ENCODE results near the gene LARP6. TPM values are rescaled to one million over a fixed set of nuclear protein-coding genes. Genes with fewer than 3 reads are reported as not detected.

The LARP6 gene
- total and polyA plus RNA-seq, 10 donors = 0.85 to 7.0 (median 2.1) TPM

DNA sequence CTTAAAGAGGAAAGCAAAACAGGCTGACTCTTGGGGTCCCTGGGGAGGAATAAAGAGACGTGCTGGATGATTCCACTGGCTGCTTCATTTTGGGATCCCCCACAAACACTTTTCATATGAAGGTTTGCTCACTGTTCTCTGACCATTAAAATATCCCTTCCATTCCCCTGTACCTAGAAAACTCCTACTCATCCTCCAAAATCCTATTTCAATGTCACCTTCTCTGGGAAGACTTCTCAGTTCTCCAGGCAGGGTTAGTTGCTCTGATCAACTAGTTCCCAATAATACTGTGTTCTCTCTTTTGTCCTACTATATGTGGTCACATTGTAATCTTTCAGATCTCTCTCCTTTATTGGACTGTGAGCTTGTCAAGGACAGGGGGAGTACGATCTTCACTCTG, 19.0 kb downstream of the LARP6 start:
- intact Hi-C loops (cut with DNase I; ENCODE audit: low total_unique reads) = no loop called here
- 74 to 87% (median 76%) methylated on average over 2 of the region's 2 CpGs for WGBS, 5 donors
- peaks cover 0 to 6% (median 0%) of the 10 kb centered on the region in 6 donors for H3K36me3 ChIP-seq
- no peak for DNase-seq
- H3K9me3 ChIP-seq = no peaks in the 10 kb centered on the region
- H3K27me3 ChIP-seq (replicated peaks in 1 of 7) = no peaks in the 10 kb centered on the region
- no peaks in the 10 kb centered on the region for H3K4me1 ChIP-seq
- TF ChIP-seq, protein P1, sequence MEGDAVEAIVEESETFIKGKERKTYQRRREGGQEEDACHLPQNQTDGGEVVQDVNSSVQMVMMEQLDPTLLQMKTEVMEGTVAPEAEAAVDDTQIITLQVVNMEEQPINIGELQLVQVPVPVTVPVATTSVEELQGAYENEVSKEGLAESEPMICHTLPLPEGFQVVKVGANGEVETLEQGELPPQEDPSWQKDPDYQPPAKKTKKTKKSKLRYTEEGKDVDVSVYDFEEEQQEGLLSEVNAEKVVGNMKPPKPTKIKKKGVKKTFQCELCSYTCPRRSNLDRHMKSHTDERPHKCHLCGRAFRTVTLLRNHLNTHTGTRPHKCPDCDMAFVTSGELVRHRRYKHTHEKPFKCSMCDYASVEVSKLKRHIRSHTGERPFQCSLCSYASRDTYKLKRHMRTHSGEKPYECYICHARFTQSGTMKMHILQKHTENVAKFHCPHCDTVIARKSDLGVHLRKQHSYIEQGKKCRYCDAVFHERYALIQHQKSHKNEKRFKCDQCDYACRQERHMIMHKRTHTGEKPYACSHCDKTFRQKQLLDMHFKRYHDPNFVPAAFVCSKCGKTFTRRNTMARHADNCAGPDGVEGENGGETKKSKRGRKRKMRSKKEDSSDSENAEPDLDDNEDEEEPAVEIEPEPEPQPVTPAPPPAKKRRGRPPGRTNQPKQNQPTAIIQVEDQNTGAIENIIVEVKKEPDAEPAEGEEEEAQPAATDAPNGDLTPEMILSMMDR (IDR thresholded peaks at IDR 0.05 in 8 of 11, conservative IDR thresholded peaks at IDR 0.05 in 3 of 11) = no peak
- TF ChIP-seq POLR2A (IDR thresholded peaks at IDR 0.05) (no peak), POLR2AphosphoS5 (IDR thresholded peaks at IDR 0.05) (no peak)
- H3K4me3 ChIP-seq = no peak overlapping the region
- H3K27ac ChIP-seq = no peak overlapping the region

DNA sequence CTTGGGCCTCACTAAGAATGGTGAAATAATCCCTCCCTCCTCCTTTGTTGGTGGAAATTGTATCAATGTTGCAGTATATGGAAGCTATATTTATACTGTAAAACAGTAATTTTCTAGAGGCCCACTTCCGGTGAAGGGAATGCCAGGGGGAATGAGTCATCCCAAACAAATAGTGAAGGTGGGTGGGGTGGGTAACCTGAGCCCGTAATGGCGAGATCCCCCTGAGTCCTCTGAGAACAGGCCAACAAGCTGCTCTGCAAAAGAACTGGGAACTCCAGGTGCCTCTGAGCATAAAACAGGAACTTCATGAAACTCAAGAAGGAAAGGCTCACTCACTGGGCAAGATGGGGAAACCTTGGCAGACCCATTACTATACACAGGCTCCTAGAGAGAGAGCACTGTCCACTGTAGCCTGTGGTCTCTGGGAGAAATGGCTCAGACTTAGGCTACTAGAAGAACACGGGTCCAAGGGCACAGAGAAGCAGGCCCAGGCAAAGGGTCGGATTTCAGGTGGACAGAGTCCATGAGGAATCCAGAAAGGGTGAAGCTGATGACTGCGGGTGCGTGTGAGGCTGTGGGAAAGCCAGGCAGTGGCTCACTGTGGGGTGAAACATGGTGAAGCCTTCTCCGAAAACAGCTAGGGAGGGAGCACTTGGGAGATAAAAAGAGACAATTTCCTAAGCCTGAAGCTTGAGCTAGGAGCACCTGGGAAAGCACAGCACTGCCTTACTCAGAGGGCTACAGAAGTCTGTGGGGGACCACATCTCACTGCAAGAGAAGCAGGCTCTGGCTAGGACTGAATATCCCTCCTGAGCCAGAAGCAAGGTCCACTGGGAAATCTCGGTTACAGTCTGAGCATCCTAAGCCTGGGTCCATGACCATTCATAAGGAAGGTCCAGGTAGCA, 19.8 kb downstream of the LARP6 start:
- 65 to 71% (median 69%) methylated on average over 9 of the region's 9 CpGs for WGBS, 5 donors
- intact Hi-C loops (cut with DNase I; ENCODE audit: low total_unique reads) = no loop called here
- TF ChIP-seq, protein P1 (IDR thresholded peaks at IDR 0.05 in 8 of 11, conservative IDR thresholded peaks at IDR 0.05 in 3 of 11) = no peak
- no peak for TF ChIP-seq POLR2A (IDR thresholded peaks at IDR 0.05)
- TF ChIP-seq POLR2AphosphoS5 (IDR thresholded peaks at IDR 0.05) = no peak
- Histone ChIP-seq H3K4me1 (no peaks in the 10 kb centered on the region), H3K9me3 (no peaks in the 10 kb centered on the region), H3K4me3 (no peak overlapping the region), H3K27ac (no peak overlapping the region), H3K36me3 (peaks cover 0 to 6% (median 0%) of the 10 kb centered on the region in 6 donors), H3K27me3 (replicated peaks in 1 of 7) (peaks cover 0 to 2% (median 0%) of the 10 kb centered on the region in 7 donors)
- no peak for DNase-seq

DNA sequence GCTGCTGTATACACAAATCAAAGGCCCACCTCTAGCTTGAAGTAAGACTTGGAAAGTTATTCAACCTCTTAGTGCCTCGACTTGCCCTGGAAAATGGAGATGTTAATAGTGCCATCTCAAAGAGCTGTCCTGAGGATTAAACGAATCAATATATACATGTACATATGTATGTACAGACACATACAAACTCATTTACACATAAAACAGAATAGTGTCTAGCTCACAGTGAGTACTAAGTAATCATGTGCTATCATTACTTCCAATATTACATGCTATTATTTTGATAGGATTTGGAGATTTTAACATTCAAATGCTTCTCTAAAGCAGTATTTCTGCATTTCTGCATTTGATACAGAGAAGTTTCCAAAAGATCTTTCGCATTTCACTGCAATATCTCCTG, 20.5 kb downstream of the LARP6 start:
- Histone ChIP-seq H3K9me3 (no peaks in the 10 kb centered on the region), H3K36me3 (peaks cover 0 to 6% (median 0%) of the 10 kb centered on the region in 6 donors), H3K27ac (no peak overlapping the region), H3K27me3 (replicated peaks in 1 of 7) (peaks cover 0 to 8% (median 0%) of the 10 kb centered on the region in 7 donors), H3K4me1 (no peaks in the 10 kb centered on the region), H3K4me3 (no peak overlapping the region)
- WGBS, 5 donors = 82 to 92% (median 85%) methylated on average over 3 of the region's 3 CpGs
- DNase-seq = no peak
- no peak for TF ChIP-seq POLR2A (IDR thresholded peaks at IDR 0.05)
- TF ChIP-seq, protein P1 (IDR thresholded peaks at IDR 0.05 in 8 of 11, conservative IDR thresholded peaks at IDR 0.05 in 3 of 11) = no peak
- intact Hi-C loops (cut with DNase I; ENCODE audit: low total_unique reads) = no loop called here

DNA sequence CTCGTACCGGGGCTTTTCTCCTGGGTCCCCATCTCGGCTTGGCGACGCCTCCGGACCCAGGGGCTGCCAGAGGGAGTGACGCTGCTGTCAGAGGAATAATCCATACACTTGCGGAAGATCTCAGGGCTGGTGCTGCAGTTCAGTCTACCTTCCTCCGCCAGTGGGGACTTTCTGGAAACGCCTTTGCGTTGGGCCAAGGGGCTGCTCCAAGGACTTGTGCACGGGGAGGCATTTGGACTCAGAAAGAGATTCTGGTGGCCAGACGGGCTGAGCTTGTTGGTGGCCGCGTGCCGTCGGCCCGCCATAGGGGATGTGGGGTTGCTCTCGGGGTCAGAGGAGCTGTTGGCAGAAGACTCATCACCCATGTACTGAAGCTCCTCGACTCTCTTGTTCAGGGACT, 21.8 kb downstream of the LARP6 start:
- Histone ChIP-seq H3K4me1 (no peaks in the 10 kb centered on the region), H3K4me3 (no peak overlapping the region), H3K36me3 (peaks cover 0 to 6% (median 0%) of the 10 kb centered on the region in 6 donors), H3K27me3 (replicated peaks in 1 of 7) (peaks cover 0 to 8% (median 0%) of the 10 kb centered on the region in 7 donors), H3K9me3 (no peaks in the 10 kb centered on the region), H3K27ac (no peak overlapping the region)
- DNase-seq = no peak
- TF ChIP-seq POLR2A (IDR thresholded peaks at IDR 0.05) = no peak
- no peak for TF ChIP-seq POLR2AphosphoS5 (IDR thresholded peaks at IDR 0.05)
- TF ChIP-seq, protein P1 (IDR thresholded peaks at IDR 0.05 in 8 of 11, conservative IDR thresholded peaks at IDR 0.05 in 3 of 11) = no peak
- 95 to 98% (median 95%) methylated on average over 17 to 20 of the region's 20 CpGs for WGBS, 5 donors
- intact Hi-C loops (cut with DNase I; ENCODE audit: low total_unique reads) = no loop called here

All from spleen (tissue), 11 donors.